H1 (cell line): Measurements from ENCODE around the gene CYB5B. TPM values are rescaled to one million over a fixed set of nuclear protein-coding genes. Genes with fewer than 3 reads are reported as not detected.

Experiments used
- CTCF ChIA-PET: fragments of 300-600 bp; sonication (Branson Sonifier 250); formaldehyde crosslinking; loops from one replicate; lab custom pipeline; 2021; ENCODE audit not compliant: partially characterized antibody; lab: Charles Lee
- POLR2A ChIA-PET: fragments of 300-600 bp; sonication (Branson Sonifier 250); formaldehyde crosslinking; loops from one replicate; lab custom pipeline; 2021; ENCODE audit warnings: inconsistent platforms; ENCODE audit not compliant: partially characterized antibody; lab: Charles Lee
- DNase-seq, 2 experiments: peaks; one replicate each; pipeline versions ENCODE4 v3.0.0 to v3.0.0-alpha.2; 2010 to 2022; ENCODE audit warnings: low spot score in 2 of 2, low read depth in 1 of 2, mixed read lengths in 1 of 2
- FAIRE-seq: peaks from 2 replicates; lab custom pipeline; 2011; peaks lifted over from hg19 to GRCh38; lab: Jason Lieb, UNC
- H2AFZ ChIP-seq: 2 replicates; pipeline ENCODE4 v1.8.1; 2012; ENCODE audit warnings: low read length, inconsistent platforms
- H2AK5ac ChIP-seq: 2 replicates; pipeline ENCODE4 v1.6.1; 2013; ENCODE audit warnings: low read depth, low read length
- H2BK120ac ChIP-seq: replicated peaks from 2 replicates; pipeline ENCODE3; 2013; ENCODE audit warnings: low read depth, low read length, inconsistent platforms
- H2BK12ac ChIP-seq: 2 replicates; pipeline ENCODE4 v1.6.1; 2013; ENCODE audit warnings: low read depth, low read length
- H2BK15ac ChIP-seq: 2 replicates; pipeline ENCODE4 v1.6.1; 2013; ENCODE audit warnings: low read length
- H2BK20ac ChIP-seq: 2 replicates; pipeline ENCODE4 v1.6.1; 2013; ENCODE audit warnings: low read length
- H2BK5ac ChIP-seq: 2 replicates; pipeline ENCODE4 v1.6.1; 2013; ENCODE audit warnings: low read depth, low read length
- H3K14ac ChIP-seq: 2 replicates; pipeline ENCODE4 v1.6.1; 2013; ENCODE audit warnings: inconsistent platforms; ENCODE audit not compliant: insufficient read length
- H3K18ac ChIP-seq: 2 replicates; pipeline ENCODE4 v1.6.1; 2013; ENCODE audit warnings: low read length; ENCODE audit errors: extremely low read depth
- H3K23ac ChIP-seq: 2 replicates; pipeline ENCODE4 v1.6.1; 2013; ENCODE audit warnings: inconsistent platforms; ENCODE audit not compliant: insufficient read length
- H3K23me2 ChIP-seq: 2 replicates; pipeline ENCODE4 v1.6.1; 2013; ENCODE audit warnings: low read depth, low read length
- H3K27ac ChIP-seq: 2 replicates; pipeline ENCODE4 v1.6.1; 2011; ENCODE audit warnings: low read depth, low read length, inconsistent platforms
- H3K27me3 ChIP-seq, 4 experiments: replicated peaks in 1 of 4; 1 replicate in 1 of 4; 2 replicates in 3 of 4; pipeline versions ENCODE4 v1.6.1 to v1.8.1; 2011 to 2013; ENCODE audit warnings: low read length in 3 of 4, mild to moderate bottlenecking in 3 of 4, inconsistent platforms in 2 of 4, mixed read lengths in 2 of 4, moderate library complexity in 1 of 4; ENCODE audit not compliant: control insufficient read depth in 3 of 4, insufficient read depth in 3 of 4; ENCODE audit errors: extremely low read depth in 1 of 4
- H3K36me3 ChIP-seq, 4 experiments: 2 replicates each; pipeline versions ENCODE4 v1.6.1 to v1.8.1; 2011 to 2013; ENCODE audit warnings: mild to moderate bottlenecking in 4 of 4, low read length in 3 of 4, moderate library complexity in 2 of 4, control low read depth in 1 of 4, inconsistent platforms in 1 of 4; ENCODE audit not compliant: insufficient read depth in 4 of 4, control insufficient read depth in 2 of 4
- H3K4ac ChIP-seq: replicated peaks from 2 replicates; pipeline ENCODE3; 2013; ENCODE audit warnings: low read length, low read depth, mixed read lengths, inconsistent platforms; ENCODE audit not compliant: insufficient read length
- H3K4me1 ChIP-seq, 4 experiments: replicated peaks in 1 of 4; 1 replicate in 1 of 4; 2 replicates in 3 of 4; pipeline versions ENCODE4 v1.6.1 to v1.8.1; 2011 to 2013; ENCODE audit warnings: low read length in 3 of 4, inconsistent platforms in 2 of 4, mixed read lengths in 1 of 4; ENCODE audit not compliant: insufficient read depth in 4 of 4, control insufficient read depth in 3 of 4
- H3K4me2 ChIP-seq, 2 experiments: 2 replicates each; pipeline versions ENCODE4 v1.6.1 to v1.8.1; 2011 to 2013; ENCODE audit warnings: low read depth in 2 of 2, low read length in 2 of 2, control low read depth in 1 of 2, inconsistent platforms in 1 of 2, mild to moderate bottlenecking in 1 of 2; ENCODE audit not compliant: insufficient read depth in 1 of 2
- H3K4me3 ChIP-seq, 4 experiments: fragments of 200-600, 300-600 bp in 1 of 4; sonication (generic), shearing (Covaris generic), sonication (Bioruptor Twin) in 1 of 4; 2 replicates each; pipeline versions ENCODE4 v1.5.1 to v1.8.1; 2011 to 2016; ENCODE audit warnings: low read length in 4 of 4, low read depth in 3 of 4, control low read depth in 2 of 4, inconsistent platforms in 2 of 4, mild to moderate bottlenecking in 2 of 4, mixed read lengths in 1 of 4, moderate library complexity in 1 of 4; ENCODE audit not compliant: insufficient read depth in 2 of 4; ENCODE audit errors: extremely low read depth in 1 of 4
- H3K56ac ChIP-seq: replicated peaks from 2 replicates; pipeline ENCODE3; 2013; ENCODE audit warnings: low read depth, mild to moderate bottlenecking, mixed read lengths, low read length, inconsistent platforms; ENCODE audit not compliant: insufficient read length
- H3K79me1 ChIP-seq: 2 replicates; pipeline ENCODE4 v1.6.1; 2013; ENCODE audit warnings: low read depth, low read length, control low read depth
- H3K79me2 ChIP-seq, 2 experiments: 2 replicates each; pipeline versions ENCODE4 v1.6.1 to v1.8.1; 2012 to 2013; ENCODE audit warnings: low read length in 2 of 2, mild to moderate bottlenecking in 2 of 2, inconsistent platforms in 1 of 2; ENCODE audit not compliant: insufficient read depth in 2 of 2, control insufficient read depth in 1 of 2
- H3K9ac ChIP-seq, 4 experiments: replicated peaks in 1 of 4; 1 replicate in 1 of 4; 2 replicates in 3 of 4; pipeline versions ENCODE4 v1.6.1 to v1.8.1; 2011 to 2013; ENCODE audit warnings: low read depth in 3 of 4, low read length in 3 of 4, control low read depth in 2 of 4, mild to moderate bottlenecking in 2 of 4, moderate library complexity in 2 of 4, inconsistent platforms in 1 of 4; ENCODE audit errors: extremely low read depth in 1 of 4
- H3K9me3 ChIP-seq, 2 experiments: 2 replicates each; pipeline versions ENCODE4 v1.6.1 to v1.8.1; 2012 to 2013; ENCODE audit warnings: mild to moderate bottlenecking in 2 of 2, moderate library complexity in 2 of 2, control low read depth in 1 of 2, inconsistent platforms in 1 of 2, low read depth in 1 of 2, low read length in 1 of 2, mixed read lengths in 1 of 2; ENCODE audit not compliant: insufficient read depth in 2 of 2
- H4K20me1 ChIP-seq, 2 experiments: replicated peaks in 1 of 2; 2 replicates each; pipeline versions ENCODE3 to v1.8.1; 2011 to 2013; ENCODE audit warnings: inconsistent platforms in 2 of 2, low read length in 2 of 2, mild to moderate bottlenecking in 1 of 2; ENCODE audit not compliant: insufficient read depth in 2 of 2, control insufficient read depth in 1 of 2
- H4K5ac ChIP-seq: 2 replicates; pipeline ENCODE4 v1.6.1; 2013; ENCODE audit warnings: low read length, low read depth, mixed read lengths, inconsistent platforms; ENCODE audit not compliant: insufficient read length
- H4K8ac ChIP-seq: 2 replicates; pipeline ENCODE4 v1.8.0; 2013; ENCODE audit warnings: mild to moderate bottlenecking, moderate library complexity, low read length, inconsistent platforms; ENCODE audit not compliant: insufficient read depth; ENCODE audit errors: extremely low read depth
- H4K91ac ChIP-seq: replicated peaks from 2 replicates; pipeline ENCODE3; 2013; ENCODE audit warnings: low read length, mixed read lengths, inconsistent platforms; ENCODE audit not compliant: insufficient read length
- KDM1A ChIP-seq: fragments of 200-600, 300-600 bp; sonication (generic); IDR thresholded peaks from 2 replicates; pipeline ENCODE4 v1.7.1; 2016; ENCODE audit warnings: mild to moderate bottlenecking, low read length, borderline replicate concordance
- WGBS, 2 experiments: shearing (Covaris generic) in 1 of 2; methylation state at CpG; one replicate each; pipeline versions ENCODE4 v1.1.6 to v1.1.7; 2013 to 2015; ENCODE audit warnings: low lambda C conversion rate in 2 of 2, mixed read lengths in 2 of 2, inconsistent platforms in 1 of 2, low coverage in 1 of 2, missing lambda C conversion rate in 1 of 2; ENCODE audit not compliant: insufficient replicate concordance in 2 of 2, insufficient coverage in 1 of 2, insufficient read length in 1 of 2; ENCODE audit errors: extremely low coverage in 1 of 2, missing lambda C conversion rate in 1 of 2; 5-methylcytosine and 5-hydroxymethylcytosine counted together
- polyA plus RNA-seq, 7 experiments: library from polyadenylated mRNA; depleted of rRNA in 3 of 7; stranded (reverse) in 5 of 7; unstranded in 2 of 7; fragments of >200 nt in 5 of 7; fragments of 200-250 nt in 2 of 7; gene quantifications; 1 replicate in 5 of 7; 2 replicates in 1 of 7; 4 replicates in 1 of 7; pipeline versions ENCODE4 v1.2.1 to v1.2.3, GENCODE V29; 2011 to 2013; ENCODE audit warnings: missing spikeins in 2 of 7, mixed read lengths in 2 of 7
- total RNA-seq: library from RNA; stranded (reverse); fragmentation: NEBNext Ultra II Directional; extraction: Animal tissue kit (Norgen Biotek cat#: 25700); gene quantifications from 2 replicates; pipeline ENCODE4 v1.2.1, GENCODE V29; 2021

Gene CYB5B
- total and polyA plus RNA-seq, 2 of the 8 experiments (the other 6 are each of a cell fraction or from before 2014, with no cell fraction given) = 108 to 127 TPM

DNA sequence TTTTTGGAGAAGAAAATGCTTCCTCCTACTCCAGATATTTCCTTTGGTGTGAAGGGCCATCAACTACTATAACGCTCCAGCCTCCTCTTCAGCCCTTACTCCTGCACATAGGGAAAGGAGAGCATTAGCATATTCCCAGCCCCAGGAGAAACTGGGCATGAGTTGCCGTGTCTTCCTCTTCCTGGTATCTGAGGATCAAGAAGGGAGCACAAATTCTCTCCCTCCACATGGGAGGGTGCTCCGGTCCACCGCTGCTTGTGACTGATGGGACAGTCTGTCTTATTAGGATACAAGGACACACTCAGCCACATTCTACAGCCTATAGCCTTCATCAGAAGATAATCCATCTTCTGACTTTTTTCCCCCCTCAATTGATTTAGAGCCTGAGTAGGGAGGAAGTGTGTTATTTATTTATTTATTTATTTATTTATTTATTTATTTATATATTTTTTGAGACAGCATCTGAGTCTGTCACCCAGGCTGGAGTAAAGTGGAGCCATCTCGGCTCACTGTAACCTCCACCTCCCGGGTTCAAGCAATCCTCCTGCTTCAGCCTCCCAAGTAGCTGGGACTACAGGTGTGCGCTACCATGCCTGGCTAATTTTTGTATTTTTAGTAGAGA lies 16.6 kb upstream of the CYB5B start:
- FAIRE-seq = no peak
- no peak overlapping the region for H2AK5ac ChIP-seq
- no peak overlapping the region for H2BK5ac ChIP-seq
- H3K27ac ChIP-seq = no peak overlapping the region
- H4K5ac ChIP-seq = no peak overlapping the region
- H3K36me3 ChIP-seq = no peaks in the 10 kb centered on the region
- no peak overlapping the region for H2BK15ac ChIP-seq
- no peak overlapping the region for H2BK20ac ChIP-seq
- POLR2A ChIA-PET = no interaction called here
- H3K4me3 ChIP-seq = no peak overlapping the region
- H3K23ac ChIP-seq = no peak overlapping the region
- H3K9me3 ChIP-seq = no peaks in the 10 kb centered on the region
- H3K56ac ChIP-seq = no peak overlapping the region
- no peak overlapping the region for H3K14ac ChIP-seq
- no peaks in the 10 kb centered on the region for H3K79me1 ChIP-seq
- no peak overlapping the region for H2BK12ac ChIP-seq
- H3K18ac ChIP-seq = no peak overlapping the region
- H3K4ac ChIP-seq = no peak overlapping the region
- no peaks in the 10 kb centered on the region for H3K79me2 ChIP-seq
- H4K91ac ChIP-seq = no peak overlapping the region
- no peaks in the 10 kb centered on the region for H4K20me1 ChIP-seq
- no peak overlapping the region for H3K4me2 ChIP-seq
- 89% methylated on average over 7 of the region's 7 CpGs; no CpG with 5 or more reads in 1 of the 2 experiments for WGBS, 2 experiments
- H2AFZ ChIP-seq = no peak overlapping the region
- no peak overlapping the region for H2BK120ac ChIP-seq
- no peak overlapping the region for H4K8ac ChIP-seq
- H3K27me3 ChIP-seq = no peaks in the 10 kb centered on the region
- no peak overlapping the region for H3K9ac ChIP-seq
- peaks cover 0 to 4% (median 1%) of the 10 kb centered on the region in 4 experiments; a peak in 2 of 7 replicates for H3K4me1 ChIP-seq
- CTCF ChIA-PET = interaction anchor here (0.7 to 2.0 kb wide), 4 partner anchors 9 to 13 kb away, joined by 3 to 18 read pairs (median 4); no protein-coding TSS in a partner anchor
- H3K23me2 ChIP-seq = no peaks in the 10 kb centered on the region
- DNase-seq = no peak
- TF ChIP-seq KDM1A = no peak
